GM12872 (cell line): ENCODE measurements around the gene FREM1.

ENCODE experiments used
- CTCF ChIP-seq: IDR thresholded peaks from 3 replicates; pipeline ENCODE4 v1.5.1; 2011; ENCODE audit warnings: low read depth, mild to moderate bottlenecking, low read length, moderate library complexity; ENCODE audit not compliant: insufficient read depth

Gene FREM1

GRCh38 chr9:14939378-14939777, 29.1 kb upstream of the FREM1 start:
- TF ChIP-seq CTCF, result no peak

- TF ChIP-seq CTCF, result no peak
These were observed 27.0 kb upstream of the FREM1 start for GRCh38 chr9:14937216-14937615.

DNA sequence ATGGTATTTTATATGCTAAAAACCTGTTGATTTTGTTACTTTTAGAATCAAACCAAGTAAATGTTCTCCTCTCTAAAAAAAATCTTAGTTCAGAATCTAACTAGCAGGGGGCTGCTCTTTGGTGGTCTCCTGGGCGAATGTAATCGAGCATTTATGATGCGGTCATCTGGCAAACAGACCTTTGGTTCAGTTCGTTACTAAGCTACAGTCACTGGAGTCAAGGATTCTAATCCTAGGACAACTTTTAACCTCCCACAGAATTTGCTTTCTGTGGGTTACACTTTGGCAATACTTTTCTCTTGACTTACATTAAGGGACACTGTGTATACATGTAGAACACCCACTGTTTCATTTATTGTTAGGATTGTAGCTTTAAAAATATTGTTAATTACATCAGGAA, 26.3 kb upstream of the FREM1 start:
- no peak for TF ChIP-seq CTCF

DNA sequence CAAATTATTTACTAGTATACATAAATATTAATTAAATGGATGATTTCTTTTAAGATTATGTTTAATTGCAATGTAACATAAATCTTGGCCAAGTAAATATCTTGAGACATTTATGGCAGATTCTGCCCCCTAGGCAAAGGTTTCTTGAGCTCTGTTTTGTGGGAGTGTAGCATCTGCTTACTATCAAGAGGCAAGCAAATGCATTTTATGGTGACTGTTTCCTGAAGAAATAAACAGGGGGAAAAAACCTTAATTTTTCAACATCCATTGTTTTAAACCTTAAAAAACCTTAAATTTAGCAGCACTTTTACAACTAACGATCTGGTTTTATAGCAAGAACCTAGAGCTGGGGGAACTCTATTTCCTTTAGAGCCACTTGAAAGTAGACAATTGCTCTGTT, 25.7 kb upstream of the FREM1 start:
- no peak for TF ChIP-seq CTCF

GRCh38 chr9:14935106-14935751, 25.0 kb upstream of the FREM1 start:
- no peak for TF ChIP-seq CTCF

- no peak for TF ChIP-seq CTCF
These were observed 22.4 kb upstream of the FREM1 start for GRCh38 chr9:14932641-14933040.

DNA sequence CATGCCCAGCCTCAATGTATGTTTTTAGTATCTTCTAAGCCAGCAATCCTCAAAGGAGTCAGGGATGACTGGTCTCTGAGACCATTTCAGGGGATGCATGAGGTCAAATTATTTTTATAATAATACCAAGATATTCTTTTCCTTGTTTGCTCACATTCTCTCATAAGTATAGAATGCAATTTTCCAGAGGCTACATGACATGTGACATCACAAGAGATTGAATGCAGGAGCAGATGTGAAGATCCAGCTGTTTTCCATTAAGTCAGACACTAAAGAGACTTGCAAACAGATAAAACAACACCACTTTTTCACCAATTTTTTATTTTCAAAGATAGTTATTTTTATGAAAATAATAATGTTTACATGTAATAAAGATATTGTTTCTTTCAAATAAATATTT, 22.0 kb upstream of the FREM1 start:
- no peak for TF ChIP-seq CTCF
